Measurements from ENCODE around the gene MGRN1. TPM values are rescaled to one million over a fixed set of nuclear protein-coding genes. Genes with fewer than 3 reads are reported as not detected.

Gene MGRN1
- total and polyA plus RNA-seq, 2 donors (not counting 3 experiments of a cell fraction or from before 2014, with no cell fraction given) = 15.6 to 73.0 TPM

DNA sequence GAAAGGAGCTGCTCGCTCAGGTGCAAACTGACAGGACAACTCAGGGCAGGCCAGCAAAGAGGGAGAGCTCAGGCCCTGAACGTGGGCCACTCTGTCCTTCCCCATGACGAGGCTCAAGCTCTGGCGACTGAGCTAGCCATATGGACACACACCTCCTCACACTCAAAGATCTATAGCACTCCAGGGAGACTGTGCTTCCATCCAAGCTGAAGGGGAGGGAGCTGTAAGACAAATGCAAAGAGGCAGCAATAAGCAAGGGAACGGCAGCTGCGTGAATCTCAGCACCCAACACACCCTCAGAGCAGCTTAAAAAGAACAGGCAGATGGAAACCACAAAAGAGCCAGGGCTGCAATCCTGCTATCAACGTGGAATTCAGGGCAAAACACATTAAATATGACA lies 82.2 kb downstream of the MGRN1 start:
- Histone ChIP-seq H3K4me1 (ENCODE audit: control insufficient read depth, extremely low read depth, insufficient read depth, low read length) (no peaks in the 10 kb centered on the region), H2AFZ (ENCODE audit: low read depth, low read length) (no peak overlapping the region), H4K20me1 (replicated peaks; ENCODE audit: control insufficient read depth, extremely low read depth, insufficient read depth, low read length) (no peaks in the 10 kb centered on the region), H3K79me2 (ENCODE audit: control insufficient read depth, insufficient read depth, low read length) (no peaks in the 10 kb centered on the region), H3K9me1 (replicated peaks; ENCODE audit: control insufficient read depth, extremely low read depth, insufficient read depth, low read length) (no peaks in the 10 kb centered on the region), H3K4me3 (replicated peaks in 1 of 3; ENCODE audit: insufficient read depth in 1 of 3, low read depth in 1 of 3, low read length in 3 of 3) (no peak overlapping the region), H3K27me3 (ENCODE audit: control insufficient read depth in 2 of 2, insufficient read depth in 2 of 2, low read length in 2 of 2) (no peaks in the 10 kb centered on the region), H3K36me3 (ENCODE audit: control insufficient read depth in 2 of 2, extremely low read depth in 1 of 2, insufficient read depth in 2 of 2, low read length in 2 of 2) (peaks cover 0 to 9% of the 10 kb centered on the region in 2 experiments), H3K9me3 (replicated peaks; ENCODE audit: control insufficient read depth, insufficient read depth, low read length) (no peaks in the 10 kb centered on the region), H3K4me2 (ENCODE audit: insufficient read depth, low read length) (no peak overlapping the region), H3K9ac (replicated peaks; ENCODE audit: extremely low read depth, insufficient read depth, low read length) (no peak overlapping the region), H3K27ac (ENCODE audit: insufficient read depth, low read depth, low read length) (no peak overlapping the region)
- FAIRE-seq (no peak), DNase-seq (ENCODE audit: low read depth, low spot score) (no peak)
- dilution Hi-C loops (cut with MboI; ENCODE audit: extremely low pct_ligation_motif_present, low sequenced_read_pairs) = no loop called here
- TF ChIP-seq GATA2 (IDR thresholded peaks at IDR 0.05; ENCODE audit: insufficient read depth, insufficient read length, low read depth, low read length) (no peak), POLR2A (IDR thresholded peaks at IDR 0.05; ENCODE audit: low read depth, low read length) (no peak), MYC (IDR thresholded peaks at IDR 0.05; ENCODE audit: low read depth, low read length) (no peak), POLR2AphosphoS5 (IDR thresholded peaks at IDR 0.05; ENCODE audit: insufficient read depth, low read depth, low read length) (no peak), EZH2 (IDR thresholded peaks at IDR 0.05; ENCODE audit: borderline replicate concordance, low read depth, low read length, severe bottlenecking) (no peak), JUN (IDR thresholded peaks at IDR 0.05; ENCODE audit: borderline replicate concordance, insufficient read depth, insufficient read length, low read depth) (no peak)
- TF ChIP-seq, protein P1, sequence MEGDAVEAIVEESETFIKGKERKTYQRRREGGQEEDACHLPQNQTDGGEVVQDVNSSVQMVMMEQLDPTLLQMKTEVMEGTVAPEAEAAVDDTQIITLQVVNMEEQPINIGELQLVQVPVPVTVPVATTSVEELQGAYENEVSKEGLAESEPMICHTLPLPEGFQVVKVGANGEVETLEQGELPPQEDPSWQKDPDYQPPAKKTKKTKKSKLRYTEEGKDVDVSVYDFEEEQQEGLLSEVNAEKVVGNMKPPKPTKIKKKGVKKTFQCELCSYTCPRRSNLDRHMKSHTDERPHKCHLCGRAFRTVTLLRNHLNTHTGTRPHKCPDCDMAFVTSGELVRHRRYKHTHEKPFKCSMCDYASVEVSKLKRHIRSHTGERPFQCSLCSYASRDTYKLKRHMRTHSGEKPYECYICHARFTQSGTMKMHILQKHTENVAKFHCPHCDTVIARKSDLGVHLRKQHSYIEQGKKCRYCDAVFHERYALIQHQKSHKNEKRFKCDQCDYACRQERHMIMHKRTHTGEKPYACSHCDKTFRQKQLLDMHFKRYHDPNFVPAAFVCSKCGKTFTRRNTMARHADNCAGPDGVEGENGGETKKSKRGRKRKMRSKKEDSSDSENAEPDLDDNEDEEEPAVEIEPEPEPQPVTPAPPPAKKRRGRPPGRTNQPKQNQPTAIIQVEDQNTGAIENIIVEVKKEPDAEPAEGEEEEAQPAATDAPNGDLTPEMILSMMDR (IDR thresholded peaks at IDR 0.05; ENCODE audit: extremely low read depth in 1 of 2, insufficient read depth in 1 of 2, low read depth in 1 of 2, low read length in 2 of 2) = no peak
- no TSS peak for BruUV-seq (replicated peaks)
- ChIA-PET POLR2A (no interaction called here), CTCF (interaction anchor here (0.7 to 0.8 kb wide), 2 partner anchors 12 to 378 kb away, joined by 3 read pairs; no protein-coding TSS in a partner anchor)
- intact Hi-C loops (cut with micrococcal nuclease) = no loop called here

Measured in endothelial cell of umbilical vein (primary cell).